Aorta (tissue), 5 donors: Measurements from ENCODE around the gene TMEM135. TPM values are rescaled to one million over a fixed set of nuclear protein-coding genes. Genes with fewer than 3 reads are reported as not detected.

ENCODE experiments used
- ATAC-seq: fragments of 200-7000 bp; cut with Tn5 transposase; one replicate; pipeline ENCODE4 v1.9.1; 2022; ENCODE audit warnings: moderate library complexity; ENCODE audit not compliant: low FRiP score
- DNase-seq, 2 donors: peaks; one replicate each; pipeline ENCODE4 v3.0.0-alpha.2; 2020
- H3K27ac ChIP-seq, 2 donors: one replicate each; pipeline ENCODE4 v1.5.1; 2013; ENCODE audit warnings: low read length in 2 of 2, mild to moderate bottlenecking in 2 of 2, moderate library complexity in 2 of 2, control low read depth in 1 of 2, inconsistent platforms in 1 of 2, low read depth in 1 of 2
- H3K27me3 ChIP-seq, 2 donors: one replicate each; pipeline ENCODE4 v1.6.1; 2013; ENCODE audit warnings: control low read depth in 1 of 2, low read length in 1 of 2, mild to moderate bottlenecking in 1 of 2, moderate library complexity in 1 of 2; ENCODE audit not compliant: insufficient read depth in 2 of 2, control insufficient read depth in 1 of 2
- H3K36me3 ChIP-seq, 2 donors: one replicate each; pipeline ENCODE4 v1.6.1; 2013; ENCODE audit warnings: control low read depth in 1 of 2, low read length in 1 of 2, mild to moderate bottlenecking in 1 of 2; ENCODE audit not compliant: insufficient read depth in 2 of 2, control insufficient read depth in 1 of 2
- H3K4me1 ChIP-seq, 2 donors: one replicate each; pipeline ENCODE4 v1.6.1; 2013; ENCODE audit warnings: low read length in 2 of 2, control low read depth in 1 of 2, mild to moderate bottlenecking in 1 of 2, moderate library complexity in 1 of 2; ENCODE audit not compliant: insufficient read depth in 2 of 2, control insufficient read depth in 1 of 2
- H3K4me3 ChIP-seq, 2 donors: one replicate each; pipeline ENCODE4 v1.5.1; 2013; ENCODE audit warnings: low read length in 2 of 2, control low read depth in 1 of 2, mild to moderate bottlenecking in 1 of 2
- H3K9me3 ChIP-seq: one replicate; pipeline ENCODE4 v1.6.1; 2013; ENCODE audit warnings: mild to moderate bottlenecking, low read length; ENCODE audit not compliant: control insufficient read depth
- WGBS, 2 donors: extraction: QIAGEN DNeasy Blood & Tissue Kit; methylation state at CpG; one replicate each; pipeline ENCODE4 v1.1.7; 2013; 5-methylcytosine and 5-hydroxymethylcytosine counted together
- intact Hi-C, 2 donors: fragments of 100-400 bp; cut with DNase I; formaldehyde crosslinking; loops; one replicate each; pipeline versions ENCODE4 v1.14.2 to v1.15.0; 2022
- polyA plus RNA-seq, 2 donors: library from polyadenylated mRNA; stranded (reverse); fragments of 200-250 nt; gene quantifications; one replicate each; pipeline ENCODE4 v1.2.3, GENCODE V29; 2013
- total RNA-seq, 2 donors: library from RNA; stranded (reverse); fragmentation: NEBNext Ultra II Directional; extraction: Animal tissue kit (Norgen Biotek cat#: 25700); gene quantifications; one replicate each; pipeline ENCODE4 v1.2.1, GENCODE V29; 2021
- donor health status: healthy with polysubstance abuse.
- donor health status: Bipolar disorder and iron deficiency.
- donor health status: DM: no; HTN: no; CAD: no.
- donor health status: DM: no; HTN: no; CAD: no.
- donor health status: DM: yes; HTN: yes; CAD: no.

TMEM135 gene
- total and polyA plus RNA-seq, 4 donors: 10.6 to 49.0 (median 26.9) TPM

DNA sequence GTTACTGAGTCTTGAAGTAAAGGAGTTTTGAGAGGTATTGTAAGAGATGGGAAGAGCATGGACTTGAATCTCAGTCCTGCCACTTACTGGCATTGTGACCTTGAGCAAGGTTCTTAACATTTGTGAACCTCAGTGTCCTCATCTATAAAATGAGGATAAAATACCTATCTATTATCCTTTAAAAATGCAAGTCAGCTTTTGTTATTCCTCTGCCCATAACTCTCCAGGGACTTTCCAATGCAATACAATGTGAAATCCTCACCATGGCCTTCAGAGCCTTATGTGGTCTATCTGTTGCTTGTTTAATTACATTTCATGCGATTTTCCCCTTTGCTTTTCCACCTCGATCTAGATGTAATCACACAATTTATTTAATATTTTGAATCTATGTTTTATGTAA lies 9.1 kb downstream of the TMEM135 start:
- Histone ChIP-seq H3K9me3 (no peaks in the 10 kb centered on the region), H3K4me3 (no peak overlapping the region), H3K4me1 (peaks cover 0 to 6% of the 10 kb centered on the region in 2 donors), H3K27ac (no peak overlapping the region), H3K27me3 (no peaks in the 10 kb centered on the region), H3K36me3 (no peaks in the 10 kb centered on the region)
- ATAC-seq (no peak), DNase-seq (no peak)
- 95 to 99% methylated on average over 2 of the region's 2 CpGs for WGBS, 2 donors
- intact Hi-C loops: no loop called here

GRCh38 chr11:87056091-87056490 lies 18.4 kb downstream of the TMEM135 start:
- no peak overlapping the region for H3K27ac ChIP-seq
- H3K27me3 ChIP-seq: no peaks in the 10 kb centered on the region
- DNase-seq (no peak), ATAC-seq (no peak)
- intact Hi-C loops: no loop called here
- WGBS, 2 donors: 72 to 93% methylated on average over 3 of the region's 3 CpGs
- no peaks in the 10 kb centered on the region for H3K9me3 ChIP-seq
- no peak overlapping the region for H3K4me3 ChIP-seq
- H3K4me1 ChIP-seq: peaks cover 0 to 3% of the 10 kb centered on the region in 2 donors
- no peaks in the 10 kb centered on the region for H3K36me3 ChIP-seq

GRCh38 chr11:87057749-87058148 lies 20.0 kb downstream of the TMEM135 start:
- Histone ChIP-seq H3K36me3 (no peaks in the 10 kb centered on the region), H3K9me3 (no peaks in the 10 kb centered on the region), H3K27me3 (no peaks in the 10 kb centered on the region), H3K27ac (peak overlapping the region; percentile 17 to 36), H3K4me1 (peaks cover 2 to 5% of the 10 kb centered on the region in 2 donors), H3K4me3 (no peak overlapping the region)
- intact Hi-C loops: no loop called here
- ATAC-seq (peak; percentile 56), DNase-seq (no peak)

DNA sequence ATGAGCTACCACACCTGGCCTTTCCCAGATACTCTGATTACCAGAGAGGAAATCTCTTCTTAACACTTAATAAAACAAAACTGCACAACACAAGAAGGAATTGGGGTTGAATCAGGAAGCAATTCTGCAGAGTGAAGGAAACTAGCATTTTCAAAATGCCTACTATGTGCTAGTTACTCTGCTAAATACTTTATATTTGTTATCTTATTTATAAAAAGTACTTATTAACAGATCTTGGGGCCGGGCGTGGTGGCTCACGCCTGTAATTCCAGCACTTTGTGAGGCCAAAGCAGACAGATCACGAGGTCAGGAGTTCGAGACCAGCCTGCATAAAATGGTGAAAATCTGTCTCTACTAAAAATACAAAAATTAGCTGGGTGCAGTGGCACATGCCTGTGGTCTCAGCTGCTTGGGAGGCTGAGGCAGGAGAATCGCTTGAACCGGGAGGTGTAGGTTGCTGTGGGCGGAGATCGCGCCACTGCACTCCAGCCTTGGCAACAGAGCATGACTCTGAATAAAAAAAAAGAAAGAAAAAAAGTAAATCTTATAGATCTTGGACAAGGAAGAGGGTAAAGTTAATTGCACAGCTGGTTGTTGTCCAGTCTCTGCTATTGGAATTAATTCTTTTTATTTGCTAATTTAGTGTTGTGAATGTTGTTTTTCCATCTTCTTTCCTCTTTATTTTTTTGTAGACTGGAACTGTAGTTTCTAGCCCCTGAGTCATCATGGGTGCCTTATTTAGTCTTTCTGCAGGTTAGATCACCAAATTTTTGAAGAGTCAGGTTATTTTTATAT lies 22.1 kb downstream of the TMEM135 start:
- H3K27ac ChIP-seq: no peak overlapping the region
- H3K4me3 ChIP-seq: no peak overlapping the region
- no peaks in the 10 kb centered on the region for H3K27me3 ChIP-seq
- DNase-seq (no peak), ATAC-seq (no peak)
- H3K9me3 ChIP-seq: no peaks in the 10 kb centered on the region
- intact Hi-C loops: no loop called here
- H3K4me1 ChIP-seq: peaks cover 2 to 5% of the 10 kb centered on the region in 2 donors
- WGBS, 2 donors: 89 to 91% methylated on average over 10 of the region's 10 CpGs
- no peaks in the 10 kb centered on the region for H3K36me3 ChIP-seq

DNA sequence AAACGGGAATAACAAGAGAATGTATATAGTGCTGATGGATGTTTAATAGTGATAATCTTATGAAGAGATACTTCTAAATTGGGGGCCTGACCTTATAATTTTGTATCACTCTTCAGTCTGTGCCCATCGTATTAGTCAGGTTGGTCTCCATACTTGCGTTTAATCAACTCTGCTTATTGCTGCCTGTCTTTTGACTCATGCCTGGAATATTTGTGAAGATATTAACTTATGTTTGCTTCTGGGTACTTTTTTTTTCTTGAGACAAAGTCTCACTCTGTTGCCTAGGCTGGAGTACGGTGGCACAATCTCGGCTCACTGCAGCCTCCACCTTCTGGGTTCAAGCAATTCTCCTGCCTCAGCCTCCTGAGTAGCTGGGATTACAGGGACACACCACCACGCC lies 24.0 kb downstream of the TMEM135 start:
- no peaks in the 10 kb centered on the region for H3K27me3 ChIP-seq
- intact Hi-C loops: no loop called here
- H3K27ac ChIP-seq: no peak overlapping the region
- DNase-seq (no peak), ATAC-seq (no peak)
- H3K9me3 ChIP-seq: no peaks in the 10 kb centered on the region
- H3K4me1 ChIP-seq: peaks cover 2 to 5% of the 10 kb centered on the region in 2 donors
- H3K4me3 ChIP-seq: no peak overlapping the region
- WGBS, 2 donors: 93 to 94% methylated on average over 6 of the region's 6 CpGs
- no peaks in the 10 kb centered on the region for H3K36me3 ChIP-seq

GRCh38 chr11:87063982-87064381 lies 26.2 kb downstream of the TMEM135 start:
- Histone ChIP-seq H3K9me3 (no peaks in the 10 kb centered on the region), H3K36me3 (no peaks in the 10 kb centered on the region), H3K27me3 (no peaks in the 10 kb centered on the region), H3K4me1 (peaks cover 2 to 3% of the 10 kb centered on the region in 2 donors), H3K27ac (no peak overlapping the region), H3K4me3 (no peak overlapping the region)
- ATAC-seq: no peak
- 65 to 76% methylated on average over 2 of the region's 2 CpGs for WGBS, 2 donors
- intact Hi-C loops: no loop called here
- DNase-seq: no peak

- WGBS, 2 donors: 81 to 84% methylated on average over 3 of the region's 3 CpGs
- ATAC-seq: no peak
These were observed 35.1 kb downstream of the TMEM135 start for GRCh38 chr11:87072787-87073186.

GRCh38 chr11:87076260-87076783 lies 38.6 kb downstream of the TMEM135 start:
- no peak for DNase-seq
- intact Hi-C loops: no loop called here
- H3K9me3 ChIP-seq: no peaks in the 10 kb centered on the region
- ATAC-seq: no peak
- no peak overlapping the region for H3K27ac ChIP-seq
- peaks cover 0 to 2% of the 10 kb centered on the region in 2 donors for H3K36me3 ChIP-seq
- no peaks in the 10 kb centered on the region for H3K4me1 ChIP-seq
- no peak overlapping the region for H3K4me3 ChIP-seq
- 80 to 87% methylated on average over 3 of the region's 3 CpGs for whole genome bisulfite sequencing, 2 donors
- no peaks in the 10 kb centered on the region for H3K27me3 ChIP-seq

More at GRCh38 chr11:87072787-87073186, 35.1 kb downstream of the TMEM135 start:
- intact Hi-C loops: no loop called here
- Histone ChIP-seq H3K36me3 (peaks cover 0 to 2% of the 10 kb centered on the region in 2 donors), H3K9me3 (no peaks in the 10 kb centered on the region), H3K27ac (no peak overlapping the region), H3K4me3 (no peak overlapping the region), H3K27me3 (no peaks in the 10 kb centered on the region), H3K4me1 (no peaks in the 10 kb centered on the region)
- DNase-seq: no peak

- H3K27me3 ChIP-seq: no peaks in the 10 kb centered on the region
- ATAC-seq: no peak
- no peak overlapping the region for H3K4me3 ChIP-seq
- peaks cover 0 to 2% of the 10 kb centered on the region in 2 donors for H3K36me3 ChIP-seq
- H3K9me3 ChIP-seq: no peaks in the 10 kb centered on the region
- H3K27ac ChIP-seq: no peak overlapping the region
- intact Hi-C loops: no loop called here
- H3K4me1 ChIP-seq: no peaks in the 10 kb centered on the region
- no peak for DNase-seq
- WGBS, 2 donors: 87 to 94% methylated on average over 3 of the region's 3 CpGs
These were observed 39.2 kb downstream of the TMEM135 start for GRCh38 chr11:87076874-87077429.
